Anterior cingulate cortex (tissue), 58 donors: ENCODE results near the gene PCSK4.
A peak's percentile ranks its signal among the peaks of the same experiment; 100 is the strongest.
"Not testable (repeated sequence)": the region's sequence is repeated elsewhere in the genome, so short reads cannot be mapped to it uniquely, and the experiment has no call there.

Experiments used
- DNase-seq, 58 donors: peaks; one replicate each; lab custom pipeline; 2025; lab: John Stamatoyannopoulos, UW

Gene PCSK4

GRCh38 chr19:1522838-1523237, 32.7 kb upstream of the PCSK4 start:
- peak in 1 of 58 donors; percentile 6 for DNase-seq

GRCh38 chr19:1522061-1522460, 31.9 kb upstream of the PCSK4 start:
- DNase-seq, result no peak

GRCh38 chr19:1521636-1522035, 31.5 kb upstream of the PCSK4 start:
- peak in 52 of 58 donors; percentile 11 to 90 (median 68) for DNase-seq

GRCh38 chr19:1520203-1520780, 30.1 kb upstream of the PCSK4 start:
- DNase-seq, result no peak

GRCh38 chr19:1519802-1520201, 29.7 kb upstream of the PCSK4 start:
- DNase-seq, result not testable (repeated sequence)

GRCh38 chr19:1518471-1518870, 28.3 kb upstream of the PCSK4 start:
- no peak for DNase-seq

- DNase-seq, result no peak
Observed at GRCh38 chr19:1516395-1516753, 26.2 kb upstream of the PCSK4 start.

GRCh38 chr19:1514986-1515721, 25.0 kb upstream of the PCSK4 start:
- DNase-seq, result no peak

GRCh38 chr19:1514295-1514661, 24.1 kb upstream of the PCSK4 start:
- DNase-seq, result no peak

GRCh38 chr19:1513499-1514294, 23.5 kb upstream of the PCSK4 start:
- no peak for DNase-seq

- no peak for DNase-seq
Observed at GRCh38 chr19:1512671-1513498, 22.7 kb upstream of the PCSK4 start, which contains the start of gene ADAMTSL5. TSS of gene ADAMTSL5 (minus strand) at chr19:1513019. CDS start at chr19:1510943, 2,076 bp downstream.

- DNase-seq, result no peak
Observed at GRCh38 chr19:1511318-1512317, 21.5 kb upstream of the PCSK4 start.

- no peak for DNase-seq
Observed at GRCh38 chr19:1510807-1511206, 20.7 kb upstream of the PCSK4 start.

- no peak for DNase-seq
Observed at GRCh38 chr19:1510442-1510806, 20.3 kb upstream of the PCSK4 start.

- no peak for DNase-seq
Observed at GRCh38 chr19:1509602-1510441, 19.7 kb upstream of the PCSK4 start.

GRCh38 chr19:1508507-1508856, 18.3 kb upstream of the PCSK4 start:
- DNase-seq, result no peak

- peak; percentile 65 to 99 (median 91) for DNase-seq
Observed at GRCh38 chr19:1507763-1508506, 17.8 kb upstream of the PCSK4 start.

- DNase-seq, result peak in 2 of 58 donors; percentile 25 to 34
Observed at GRCh38 chr19:1507192-1507660, 17.1 kb upstream of the PCSK4 start.
